BE2C (cell line): Measurements from ENCODE around the gene PARP2. TPM values are rescaled to one million over a fixed set of nuclear protein-coding genes. Genes with fewer than 3 reads are reported as not detected.
A peak's percentile ranks its signal among the peaks of the same experiment; 100 is the strongest.

ENCODE experiments used
- DNase-seq: peaks from one replicate; pipeline ENCODE4 v3.0.0-alpha.2; 2020
- H3K27me3 ChIP-seq: fragments of 250-450 bp; sonication (Bioruptor Pico); 2 replicates; pipeline ENCODE4 v1.5.1; 2020; ENCODE audit warnings: mild to moderate bottlenecking
- H3K36me3 ChIP-seq: fragments of 250-450 bp; sonication (Bioruptor Pico); 2 replicates; pipeline ENCODE4 v1.5.1; 2020; ENCODE audit warnings: mild to moderate bottlenecking
- H3K4me1 ChIP-seq: fragments of 250-450 bp; sonication (Bioruptor Pico); 2 replicates; pipeline ENCODE4 v1.5.1; 2020
- H3K4me3 ChIP-seq: 2 replicates; pipeline ENCODE4 v1.5.1; 2011; ENCODE audit warnings: low read depth, low read length
- H3K9me3 ChIP-seq: fragments of 250-450 bp; sonication (Bioruptor Pico); 2 replicates; pipeline ENCODE4 v1.5.1; 2020
- polyA plus RNA-seq: library from polyadenylated mRNA; unstranded; fragments of >200 nt; gene quantifications from one replicate; pipeline ENCODE4 v1.2.1, GENCODE V29; 2012; ENCODE audit warnings: low read depth, missing spikeins; ENCODE audit not compliant: insufficient read length, insufficient read depth
- TF ChIP-seq, protein P1 (sequence below): IDR thresholded peaks from 2 replicates; pipeline ENCODE4 v1.5.1; 2012; ENCODE audit warnings: mild to moderate bottlenecking, low read depth, low read length

Gene PARP2
- polyA plus RNA-seq = 41.8 TPM

DNA sequence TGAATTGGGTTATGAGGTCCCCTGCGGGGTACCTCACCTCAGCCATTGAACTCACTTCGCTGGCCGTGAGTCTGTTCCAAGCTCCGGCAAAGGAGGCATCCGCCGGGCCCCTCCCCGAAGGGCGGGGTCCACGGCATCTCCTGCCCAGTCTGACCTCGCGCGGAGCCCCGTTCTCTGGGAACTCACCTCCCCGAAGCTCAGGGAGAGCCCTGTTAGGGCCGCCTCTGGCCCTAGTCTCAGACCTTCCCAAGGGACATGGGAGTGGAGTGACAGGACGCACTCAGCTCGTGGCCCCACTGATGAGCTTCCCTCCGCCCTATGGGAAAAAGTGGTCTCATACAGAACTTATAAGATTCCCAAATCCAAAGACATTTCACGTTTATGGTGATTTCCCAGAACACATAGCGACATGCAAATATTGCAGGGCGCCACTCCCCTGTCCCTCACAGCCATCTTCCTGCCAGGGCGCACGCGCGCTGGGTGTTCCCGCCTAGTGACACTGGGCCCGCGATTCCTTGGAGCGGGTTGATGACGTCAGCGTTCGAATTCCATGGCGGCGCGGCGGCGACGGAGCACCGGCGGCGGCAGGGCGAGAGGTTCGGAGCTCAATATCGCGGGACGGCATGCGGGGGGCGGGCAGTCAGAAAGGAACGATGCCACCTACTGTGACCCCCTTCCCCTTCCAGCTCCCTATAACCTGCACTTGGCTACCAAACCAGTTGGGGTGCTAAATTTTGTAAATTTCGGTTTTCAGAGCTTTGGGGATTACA is at the start of gene PARP2:
Gene PARP2, plus strand, starts transcription at position 544 of the 770 bp plus-strand sequence. Its CDS starts 7 bp downstream, at position 551.
- peaks cover 18% of the 10 kb centered on the region for H3K36me3 ChIP-seq
- peak within 1 kb of the TSS; percentile 93 for H3K4me3 ChIP-seq
- no peaks in the 10 kb centered on the region for H3K9me3 ChIP-seq
- H3K4me1 ChIP-seq = no peaks in the 10 kb centered on the region
- no peaks in the 10 kb centered on the region for H3K27me3 ChIP-seq
- TF ChIP-seq, protein P1, sequence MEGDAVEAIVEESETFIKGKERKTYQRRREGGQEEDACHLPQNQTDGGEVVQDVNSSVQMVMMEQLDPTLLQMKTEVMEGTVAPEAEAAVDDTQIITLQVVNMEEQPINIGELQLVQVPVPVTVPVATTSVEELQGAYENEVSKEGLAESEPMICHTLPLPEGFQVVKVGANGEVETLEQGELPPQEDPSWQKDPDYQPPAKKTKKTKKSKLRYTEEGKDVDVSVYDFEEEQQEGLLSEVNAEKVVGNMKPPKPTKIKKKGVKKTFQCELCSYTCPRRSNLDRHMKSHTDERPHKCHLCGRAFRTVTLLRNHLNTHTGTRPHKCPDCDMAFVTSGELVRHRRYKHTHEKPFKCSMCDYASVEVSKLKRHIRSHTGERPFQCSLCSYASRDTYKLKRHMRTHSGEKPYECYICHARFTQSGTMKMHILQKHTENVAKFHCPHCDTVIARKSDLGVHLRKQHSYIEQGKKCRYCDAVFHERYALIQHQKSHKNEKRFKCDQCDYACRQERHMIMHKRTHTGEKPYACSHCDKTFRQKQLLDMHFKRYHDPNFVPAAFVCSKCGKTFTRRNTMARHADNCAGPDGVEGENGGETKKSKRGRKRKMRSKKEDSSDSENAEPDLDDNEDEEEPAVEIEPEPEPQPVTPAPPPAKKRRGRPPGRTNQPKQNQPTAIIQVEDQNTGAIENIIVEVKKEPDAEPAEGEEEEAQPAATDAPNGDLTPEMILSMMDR = no peak
- DNase-seq = peak; percentile 99

- Histone ChIP-seq H3K27me3 (no peaks in the 10 kb centered on the region), H3K4me3 (no peak overlapping the region), H3K36me3 (peaks cover 33% of the 10 kb centered on the region), H3K4me1 (no peaks in the 10 kb centered on the region), H3K9me3 (no peaks in the 10 kb centered on the region)
- DNase-seq = no peak
- TF ChIP-seq, protein P1 = no peak
Measured at GRCh38 chr14:20294636-20295035, 48.8 kb upstream of the PARP2 start.

DNA sequence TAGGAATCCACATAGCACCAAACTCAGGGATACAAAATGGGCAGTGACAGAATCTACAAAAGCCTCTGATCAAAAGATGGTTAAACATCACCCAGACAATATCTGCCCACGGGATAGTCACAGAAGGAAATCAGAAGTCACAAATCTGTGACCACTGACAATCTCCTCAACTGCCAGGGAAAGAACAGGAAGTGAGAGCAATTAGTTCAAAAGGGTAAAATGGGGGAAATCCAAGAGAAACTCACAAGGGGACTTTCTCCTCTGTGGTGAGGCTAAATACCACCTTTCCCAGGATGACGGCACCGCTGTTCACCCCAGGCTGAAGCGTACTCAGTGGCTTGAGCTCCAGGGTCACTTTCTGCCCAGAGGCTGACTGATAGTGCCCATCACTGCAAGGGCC is 48.4 kb upstream of the PARP2 start:
- Histone ChIP-seq H3K9me3 (no peaks in the 10 kb centered on the region), H3K27me3 (no peaks in the 10 kb centered on the region), H3K4me1 (no peaks in the 10 kb centered on the region), H3K36me3 (peaks cover 34% of the 10 kb centered on the region), H3K4me3 (no peak overlapping the region)
- TF ChIP-seq, protein P1 = no peak
- DNase-seq = no peak

GRCh38 chr14:20302042-20302755 is 41.2 kb upstream of the PARP2 start:
- Histone ChIP-seq H3K27me3 (no peaks in the 10 kb centered on the region), H3K9me3 (no peaks in the 10 kb centered on the region), H3K4me3 (no peak overlapping the region), H3K36me3 (peaks cover 19% of the 10 kb centered on the region), H3K4me1 (no peaks in the 10 kb centered on the region; the same call in 1 of the 2 replicates)
- no peak for DNase-seq
- TF ChIP-seq, protein P1 = no peak

GRCh38 chr14:20305265-20306078 is 38.0 kb upstream of the PARP2 start, which contains the start of gene TTC5:
TTC5 (minus strand) TSS chr14:20305951; CDS start chr14:20305937, 14 bp downstream.
- no peaks in the 10 kb centered on the region; the same call in 1 of the 2 replicates for H3K4me1 ChIP-seq
- H3K36me3 ChIP-seq = peaks cover 2% of the 10 kb centered on the region
- peak; percentile 79 for DNase-seq
- TF ChIP-seq, protein P1 = peak; percentile 98
- H3K27me3 ChIP-seq = no peaks in the 10 kb centered on the region
- H3K9me3 ChIP-seq = no peaks in the 10 kb centered on the region
- peak within 1 kb of the TSS; percentile 81 for H3K4me3 ChIP-seq
